ENCODE measurements around the gene ANKH. TPM values are rescaled to one million over a fixed set of nuclear protein-coding genes. Genes with fewer than 3 reads are reported as not detected.
A peak's percentile ranks its signal among the peaks of the same experiment; 100 is the strongest.

The ANKH gene
- total and polyA plus RNA-seq, 2 of the 13 experiments (the other 11 are each of a cell fraction or from before 2014, with no cell fraction given), result 25.0 to 36.0 TPM

DNA sequence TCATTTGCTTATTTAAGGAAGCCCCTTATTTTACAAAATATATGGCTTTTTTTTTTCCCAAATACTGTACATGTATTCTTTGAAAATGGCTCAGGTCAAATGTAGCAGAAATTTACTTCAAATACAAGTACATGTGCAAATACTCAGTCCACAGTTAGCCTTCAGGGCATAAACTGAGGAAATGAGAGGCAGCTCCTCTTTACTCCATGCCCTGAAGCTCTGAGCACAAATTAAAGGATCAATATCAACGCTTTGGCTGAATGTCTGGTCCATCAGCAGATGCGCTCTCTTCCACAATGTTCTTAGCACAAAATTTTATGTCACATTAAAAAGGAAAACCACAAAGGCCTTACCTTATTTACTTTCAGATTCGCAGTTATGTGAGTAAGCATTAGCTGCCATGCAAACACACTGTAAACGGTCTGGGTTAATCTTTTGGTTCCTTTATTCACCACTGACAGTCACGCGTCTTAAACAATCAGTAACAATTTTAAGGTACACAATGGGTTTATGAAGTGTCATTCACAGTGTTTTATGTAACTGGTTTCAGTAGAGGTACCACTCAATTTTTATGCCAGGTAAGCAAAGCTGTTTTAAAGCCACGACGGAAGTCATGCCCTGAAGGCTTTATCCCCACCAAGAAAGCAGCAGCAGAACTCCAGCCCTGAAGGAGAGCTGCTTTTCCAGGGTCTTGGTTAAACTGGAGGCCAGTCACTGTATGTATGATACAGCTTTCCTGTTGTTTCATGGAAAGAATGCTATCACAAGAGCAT, 103.7 kb downstream of the ANKH start (continued):
- TF ChIP-seq E2F2 (CRISPR knock-in tag; IDR thresholded peaks at IDR 0.05; ENCODE audit: borderline replicate concordance) (no peak), SSRP1 (CRISPR knock-in tag; IDR thresholded peaks at IDR 0.05) (no peak), SMC3 (IDR thresholded peaks at IDR 0.05; ENCODE audit: low read length) (no peak), HDAC6 (IDR thresholded peaks at IDR 0.05; ENCODE audit: low read depth, low read length) (no peak), HNF4G (IDR thresholded peaks at IDR 0.05; ENCODE audit: borderline replicate concordance, low read depth, low read length) (no peak), HNF4G (CRISPR knock-in tag; IDR thresholded peaks at IDR 0.05; ENCODE audit: borderline replicate concordance, low read depth) (no peak), THAP9 (CRISPR knock-in tag; IDR thresholded peaks at IDR 0.05; ENCODE audit: borderline replicate concordance) (no peak), MTF1 (CRISPR knock-in tag; IDR thresholded peaks at IDR 0.05) (no peak), THRA (CRISPR knock-in tag; IDR thresholded peaks at IDR 0.05; ENCODE audit: borderline replicate concordance) (no peak), SOX13 (IDR thresholded peaks at IDR 0.05) (no peak), SOX13 (CRISPR knock-in tag; conservative IDR thresholded peaks at IDR 0.05 in 1 of 2, IDR thresholded peaks at IDR 0.05 in 1 of 2) (0 out of 4 replicates have a peak, but pooled peaks of 1 of the 2 experiments have one; percentile 5), ZMAT3 (CRISPR knock-in tag; conservative IDR thresholded peaks at IDR 0.05) (no peak), IRF2 (CRISPR knock-in tag; IDR thresholded peaks at IDR 0.05) (no peak), ZNF720 (CRISPR knock-in tag; IDR thresholded peaks at IDR 0.05) (no peak), ZNF335 (CRISPR knock-in tag; IDR thresholded peaks at IDR 0.05) (no peak), ZNF724P (CRISPR knock-in tag; IDR thresholded peaks at IDR 0.05; ENCODE audit: borderline replicate concordance) (no peak), ZFP90 (CRISPR knock-in tag; IDR thresholded peaks at IDR 0.05; ENCODE audit: borderline replicate concordance) (no peak)
